Activated CD8-positive, alpha-beta T cell treated with anti-CD3 and anti-CD28 coated beads, Interleukin-2, amount 10 ng/mL, durations not matched to agents 7 days and 5 days (primary cell): ENCODE data around the gene CD2. TPM values are rescaled to one million over a fixed set of nuclear protein-coding genes. Genes with fewer than 3 reads are reported as not detected.

Source experiments
- ATAC-seq: fragments of 150-1000 bp; cut with Tn5 transposase; one replicate; pipeline ENCODE4 v1.10.0; 2021; ENCODE audit warnings: moderate library complexity
- CTCF ChIA-PET: fragments of 350-600 bp; sonication (Branson Sonifier 250); formaldehyde crosslinking; loops from one replicate; lab custom pipeline; 2021; ENCODE audit warnings: antibody characterized with exemption; lab: Charles Lee
- POLR2A ChIA-PET: fragments of 350-600 bp; sonication (Branson Sonifier 250); formaldehyde crosslinking; loops from one replicate; lab custom pipeline; 2021; ENCODE audit warnings: antibody characterized with exemption; lab: Charles Lee
- DNase-seq: peaks from one replicate; pipeline ENCODE4 v3.0.0-alpha.2; 2020
- H3K27ac Mint-ChIP-seq: one replicate; pipeline ENCODE4 v1.8.0; 2021; ENCODE audit warnings: mild to moderate bottlenecking, mixed read lengths
- H3K27me3 Mint-ChIP-seq: one replicate; pipeline ENCODE4 v1.8.0; 2021; ENCODE audit warnings: low read depth, mixed read lengths
- H3K36me3 Mint-ChIP-seq: one replicate; pipeline ENCODE4 v1.8.0; 2021; ENCODE audit warnings: low read depth, mixed read lengths
- H3K4me1 Mint-ChIP-seq: one replicate; pipeline ENCODE4 v1.8.0; 2021; ENCODE audit warnings: low read depth, mixed read lengths
- H3K4me3 Mint-ChIP-seq: one replicate; pipeline ENCODE4 v1.8.0; 2021; ENCODE audit warnings: mild to moderate bottlenecking, mixed read lengths
- H3K9me3 Mint-ChIP-seq: one replicate; pipeline ENCODE4 v1.8.0; 2022; ENCODE audit warnings: mixed read lengths; ENCODE audit not compliant: insufficient read depth
- total RNA-seq, 2 experiments: library from RNA; stranded (reverse); gene quantifications; one replicate each; pipeline ENCODE4 v1.2.3, GENCODE V29; 2021

The CD2 gene
- total RNA-seq, 2 experiments from 2014 or later = 186 to 189 TPM

DNA sequence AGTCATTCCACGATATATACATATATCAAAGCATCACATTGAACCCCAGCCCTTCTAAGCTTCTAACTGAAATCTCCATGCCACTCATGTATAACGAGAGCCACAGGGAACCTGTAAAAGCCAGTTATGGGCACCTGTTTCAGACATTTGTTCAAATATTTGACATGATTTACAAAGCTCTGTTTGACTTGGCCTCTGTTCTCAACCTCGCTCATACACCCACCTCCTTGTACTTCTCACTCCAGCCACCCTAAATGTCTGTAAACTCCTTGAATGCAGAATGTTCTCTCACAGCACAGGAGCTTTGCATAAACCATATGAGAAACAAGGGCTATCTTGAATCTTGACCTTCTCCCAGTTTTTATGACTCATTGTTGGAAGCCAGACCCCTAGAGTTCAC, 36.9 kb upstream of the CD2 start:
- peaks cover 3% of the 10 kb centered on the region for H3K36me3 Mint-ChIP-seq
- ATAC-seq = no peak
- peaks cover 5% of the 10 kb centered on the region for H3K4me1 Mint-ChIP-seq
- no peak overlapping the region for H3K4me3 Mint-ChIP-seq
- DNase-seq = no peak
- peaks cover 10% of the 10 kb centered on the region for H3K27me3 Mint-ChIP-seq
- H3K9me3 Mint-ChIP-seq = peaks cover 4% of the 10 kb centered on the region
- ChIA-PET POLR2A (no interaction called here), CTCF (interaction anchor here (1.2 kb wide), 1 partner anchor 9 kb away, joined by 3 read pairs; no protein-coding TSS in a partner anchor)
- H3K27ac Mint-ChIP-seq = no peak overlapping the region

DNA sequence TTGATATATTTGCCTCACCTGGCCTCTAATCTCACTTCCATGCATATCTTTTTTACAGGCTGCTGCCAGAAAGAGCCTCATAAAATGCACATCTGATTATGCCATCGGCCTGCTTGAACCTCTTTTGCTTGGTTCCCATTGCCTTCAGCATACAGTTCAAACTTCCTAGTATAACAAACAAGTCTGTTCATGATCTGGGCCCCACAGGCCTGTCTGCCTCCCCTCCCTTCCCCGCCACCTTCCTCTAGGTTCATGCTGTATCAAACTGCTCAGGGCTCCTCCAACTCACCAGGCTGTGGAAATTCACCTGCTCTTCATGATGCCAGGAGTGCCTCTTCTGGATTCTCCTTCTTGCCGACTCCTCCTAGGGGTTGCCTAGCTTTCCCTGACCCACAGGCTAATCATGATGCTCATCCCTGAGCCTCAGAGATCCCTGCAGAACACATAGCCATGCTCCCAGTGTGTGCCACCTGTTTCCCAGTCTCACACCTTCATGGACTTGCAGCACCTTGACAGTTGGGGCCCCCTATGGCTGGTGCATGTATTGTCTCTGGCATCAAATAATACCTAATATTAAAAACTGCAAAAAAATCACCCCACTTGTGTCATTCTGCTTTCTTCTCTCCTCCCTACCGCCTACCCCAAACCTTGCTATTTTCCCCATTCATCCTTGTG, 33.7 kb upstream of the CD2 start:
- CTCF ChIA-PET = interaction anchor here (8.0 kb wide), 1 partner anchor 159 kb away, joined by 73 read pairs; no protein-coding TSS in a partner anchor
- Mint-ChIP-seq H3K27ac (no peak overlapping the region), H3K27me3 (peaks cover 10% of the 10 kb centered on the region), H3K9me3 (peaks cover 4% of the 10 kb centered on the region), H3K36me3 (peaks cover 3% of the 10 kb centered on the region), H3K4me3 (no peak overlapping the region), H3K4me1 (peaks cover 4% of the 10 kb centered on the region)
- DNase-seq (no peak), ATAC-seq (no peak)
- POLR2A ChIA-PET = no interaction called here

DNA sequence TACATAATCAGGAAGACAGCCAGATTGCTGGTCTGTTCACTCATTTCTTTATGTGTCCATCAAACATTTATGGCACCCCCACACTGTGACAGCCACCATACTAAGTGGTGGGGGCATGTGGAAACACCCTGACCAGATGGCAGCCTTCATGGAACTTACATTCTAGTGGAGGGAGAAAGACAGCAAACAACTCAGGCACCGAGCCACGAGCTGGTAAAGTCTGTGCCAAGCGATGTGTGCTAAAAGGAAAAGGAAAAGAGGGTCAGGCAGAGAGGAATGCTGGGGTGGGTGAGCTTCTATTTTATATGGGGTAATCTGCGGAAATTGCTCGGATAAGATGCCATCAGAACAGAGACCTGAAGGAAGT, 33.2 kb upstream of the CD2 start:
- ATAC-seq (no peak), DNase-seq (no peak)
- Mint-ChIP-seq H3K4me1 (peaks cover 8% of the 10 kb centered on the region), H3K4me3 (no peak overlapping the region), H3K9me3 (peaks cover 4% of the 10 kb centered on the region), H3K36me3 (peaks cover 3% of the 10 kb centered on the region), H3K27me3 (peaks cover 10% of the 10 kb centered on the region), H3K27ac (no peak overlapping the region)
- POLR2A ChIA-PET = no interaction called here
- CTCF ChIA-PET = interaction anchor here (8.0 kb wide), 1 partner anchor 159 kb away, joined by 73 read pairs; no protein-coding TSS in a partner anchor

DNA sequence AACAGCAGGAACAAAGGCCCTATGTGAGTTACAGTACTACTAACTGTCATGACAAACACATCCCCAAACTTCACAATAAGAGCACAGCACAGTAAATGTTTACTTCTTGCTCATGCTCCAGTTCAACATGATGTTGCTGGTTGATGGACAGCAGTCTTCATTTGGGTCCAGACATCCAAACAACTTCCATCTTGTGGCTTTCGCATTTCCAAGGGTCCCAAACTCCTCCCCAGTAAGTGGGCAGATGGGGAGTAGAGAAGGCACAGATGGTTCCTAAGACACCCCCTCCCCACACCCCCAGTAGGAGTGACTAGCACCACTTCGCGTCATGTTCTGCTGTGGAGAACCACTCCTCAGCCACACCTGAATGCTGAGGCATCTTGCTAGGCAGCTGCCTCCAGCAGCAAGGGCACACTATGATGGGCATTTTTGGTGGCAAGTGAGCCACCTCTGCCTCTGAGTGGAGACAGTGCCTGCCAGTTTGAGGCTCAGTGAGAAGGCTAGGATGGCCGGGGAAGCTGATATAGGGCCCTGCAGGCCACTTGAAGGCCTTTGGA, 32.7 kb upstream of the CD2 start:
- H3K9me3 Mint-ChIP-seq = peaks cover 4% of the 10 kb centered on the region
- POLR2A ChIA-PET = interaction anchor here (0.6 kb wide), 1 partner anchor 70 kb away, joined by 3 read pairs; no protein-coding TSS in a partner anchor
- peaks cover 13% of the 10 kb centered on the region for H3K4me1 Mint-ChIP-seq
- CTCF ChIA-PET = interaction anchor here (0.5 to 8.0 kb wide), 4 partner anchors 12 to 287 kb away, joined by 3 to 73 read pairs (median 14); no protein-coding TSS in a partner anchor
- peaks cover 3% of the 10 kb centered on the region for H3K36me3 Mint-ChIP-seq
- no peak overlapping the region for H3K4me3 Mint-ChIP-seq
- no peak for ATAC-seq
- DNase-seq = no peak
- peaks cover 8% of the 10 kb centered on the region for H3K27me3 Mint-ChIP-seq
- no peak overlapping the region for H3K27ac Mint-ChIP-seq

DNA sequence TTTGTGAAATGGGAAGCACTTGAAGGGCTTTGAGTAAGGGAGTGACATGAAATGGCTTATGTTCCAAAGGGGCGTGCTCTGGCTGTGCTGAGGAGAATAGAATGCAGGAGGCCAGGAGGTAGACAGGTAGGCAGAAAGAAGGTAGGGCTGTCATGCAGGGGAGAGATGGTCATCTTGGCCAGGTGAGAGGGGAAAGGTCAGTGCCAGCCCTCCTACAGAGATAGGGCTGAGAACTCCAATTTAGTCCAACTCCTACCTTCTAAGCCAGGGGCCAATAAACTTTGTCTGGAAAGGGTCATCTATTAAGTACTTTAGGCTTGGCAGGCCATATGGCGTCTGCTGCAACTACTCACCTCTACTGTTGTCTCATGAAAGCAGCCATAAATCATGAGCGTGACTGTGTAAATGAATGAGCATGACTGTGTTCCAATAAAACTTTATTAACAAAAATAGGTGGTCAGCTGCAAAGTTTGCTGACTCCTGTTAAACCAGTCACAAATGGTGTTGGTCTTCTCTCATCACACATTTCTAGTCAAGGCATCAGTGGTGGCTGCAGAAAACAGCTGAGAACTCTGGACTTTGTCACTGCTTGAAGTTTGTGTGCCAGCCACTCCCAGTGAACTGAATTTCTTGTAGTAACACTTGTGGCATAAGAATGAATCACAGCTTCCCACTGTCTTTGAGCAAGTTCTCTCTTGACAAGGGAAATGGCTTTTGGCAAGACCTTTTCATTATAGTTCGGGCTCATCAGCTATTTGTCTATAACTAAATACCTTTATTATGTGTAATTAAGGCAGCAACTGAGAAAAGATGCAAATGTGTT, 32.0 kb upstream of the CD2 start:
- POLR2A ChIA-PET = interaction anchor here (0.6 to 1.7 kb wide), 2 partner anchors 69 to 338 kb away, joined by 3 to 5 read pairs; partner anchors contain the start of gene TTF2
- H3K36me3 Mint-ChIP-seq = peaks cover 3% of the 10 kb centered on the region
- DNase-seq = no peak
- H3K27ac Mint-ChIP-seq = no peak overlapping the region
- H3K27me3 Mint-ChIP-seq = peaks cover 3% of the 10 kb centered on the region
- H3K4me3 Mint-ChIP-seq = no peak overlapping the region
- H3K9me3 Mint-ChIP-seq = peaks cover 4% of the 10 kb centered on the region
- CTCF ChIA-PET = interaction anchor here (0.5 to 8.0 kb wide), 12 partner anchors 11 to 338 kb away, joined by 3 to 73 read pairs (median 5); partner anchors contain the start of gene TTF2
- H3K4me1 Mint-ChIP-seq = peaks cover 20% of the 10 kb centered on the region
- no peak for ATAC-seq

DNA sequence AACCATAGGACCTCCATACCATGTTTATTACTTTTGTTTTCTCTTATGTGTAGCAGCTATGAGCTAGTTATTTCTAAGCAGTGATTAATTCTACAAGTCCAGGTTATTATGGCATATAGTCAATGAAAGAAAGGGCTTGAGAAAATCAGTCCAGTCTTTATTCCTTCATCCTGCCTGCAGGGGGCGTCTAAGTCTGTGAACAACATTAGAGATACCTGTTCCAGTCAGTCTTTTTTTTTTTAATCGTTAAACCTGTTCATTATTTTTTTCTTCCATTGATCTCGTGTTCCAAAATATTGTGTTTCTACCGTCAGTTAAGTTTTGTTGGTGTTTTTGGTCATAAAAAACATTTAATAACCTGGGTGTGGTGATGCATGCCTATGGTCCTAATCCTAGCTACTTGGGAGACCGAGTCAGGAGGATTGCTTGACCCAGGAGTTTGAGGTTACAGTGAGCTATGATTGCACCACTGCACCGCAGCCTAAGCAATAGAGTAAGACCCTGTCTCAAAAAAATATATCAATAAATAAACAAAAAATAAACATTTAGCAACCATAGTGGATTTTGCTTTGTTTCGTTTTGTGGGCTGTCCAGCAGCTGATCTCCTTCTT, 29.4 kb upstream of the CD2 start:
- Mint-ChIP-seq H3K4me1 (peaks cover 33% of the 10 kb centered on the region), H3K27ac (no peak overlapping the region), H3K27me3 (no peaks in the 10 kb centered on the region), H3K36me3 (peaks cover 2% of the 10 kb centered on the region), H3K4me3 (no peak overlapping the region), H3K9me3 (peaks cover under 1% of the 10 kb centered on the region)
- CTCF ChIA-PET = interaction anchor here (0.5 to 8.0 kb wide), 39 partner anchors 9 to 1170 kb away, joined by 3 to 73 read pairs (median 5); partner anchors contain the start of gene TTF2
- POLR2A ChIA-PET = interaction anchor here (3.5 kb wide), 1 partner anchor 39 kb away, joined by 15 read pairs; no protein-coding TSS in a partner anchor
- peak; percentile 89 for DNase-seq
- peak; percentile 83 for ATAC-seq

DNA sequence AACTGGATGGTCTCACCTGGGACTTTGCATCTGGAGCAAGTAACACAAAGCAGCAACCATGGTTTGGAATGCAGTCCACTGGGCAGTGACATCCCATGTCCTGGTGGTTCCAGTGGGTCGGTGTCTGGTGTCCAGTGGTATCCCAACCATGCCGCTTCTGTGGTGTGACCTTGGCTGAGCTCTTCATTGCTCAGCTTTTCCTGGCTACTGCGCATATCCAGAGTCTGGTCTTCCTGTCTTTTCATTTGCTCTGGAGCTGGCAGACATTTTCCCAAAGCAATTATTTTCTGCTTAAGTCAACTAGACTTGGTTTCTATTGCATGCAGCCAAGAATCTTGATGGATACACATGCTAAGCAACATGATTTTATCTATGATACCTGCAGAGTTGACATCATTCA, 28.4 kb upstream of the CD2 start:
- POLR2A ChIA-PET = interaction anchor here (3.5 kb wide), 1 partner anchor 38 kb away, joined by 15 read pairs; no protein-coding TSS in a partner anchor
- no peak for DNase-seq
- no peak for ATAC-seq

DNA sequence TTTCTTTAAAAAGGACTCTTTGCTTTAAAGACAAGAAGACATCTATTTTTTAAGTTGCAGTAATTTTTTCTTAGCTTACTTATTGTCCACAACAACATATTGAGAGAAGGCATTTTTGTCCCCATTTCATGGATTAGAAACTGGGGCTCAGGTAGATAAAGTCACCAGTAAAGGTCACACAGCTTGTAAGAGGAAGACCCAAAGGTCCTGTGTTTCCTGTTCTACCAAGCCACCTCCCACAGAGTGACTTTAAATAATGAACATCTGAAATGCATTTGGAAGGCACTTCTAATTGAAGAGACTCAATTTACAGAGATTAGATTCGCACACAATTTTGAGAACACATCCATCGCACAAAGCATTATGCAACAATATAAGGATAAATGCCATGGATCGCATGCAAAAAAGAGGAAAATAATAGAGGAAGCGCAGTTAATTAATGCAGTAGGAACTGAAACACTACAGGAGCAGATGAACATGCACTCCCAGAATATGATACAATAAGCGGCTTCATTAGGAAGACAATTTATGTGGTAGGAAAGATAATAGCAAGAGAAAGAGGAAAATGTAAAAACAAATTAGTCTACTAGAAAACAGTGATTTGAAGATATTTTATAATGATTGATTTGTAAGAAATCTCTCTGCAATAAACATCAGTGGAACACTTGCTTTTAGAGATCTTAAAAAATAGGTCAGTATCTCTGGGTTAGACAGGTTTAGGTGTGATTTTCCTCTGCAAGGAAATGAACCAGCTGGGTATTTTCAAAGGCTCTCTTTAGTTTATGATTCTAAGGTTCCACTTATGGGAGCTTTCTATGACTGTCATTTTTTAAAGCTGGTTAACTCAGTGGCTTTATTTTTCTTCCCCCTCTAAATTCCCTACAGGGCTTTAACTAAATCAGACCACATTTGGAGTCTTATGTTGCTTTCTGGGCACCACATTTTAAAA, 27.1 kb upstream of the CD2 start:
- POLR2A ChIA-PET = interaction anchor here (0.6 to 3.5 kb wide), 4 partner anchors 11 to 359 kb away, joined by 3 to 15 read pairs (median 6); partner anchors contain the start of gene TTF2
- Mint-ChIP-seq H3K27ac (no peak overlapping the region), H3K36me3 (peaks cover 2% of the 10 kb centered on the region), H3K4me3 (no peak overlapping the region), H3K27me3 (no peaks in the 10 kb centered on the region), H3K4me1 (peaks cover 33% of the 10 kb centered on the region), H3K9me3 (no peaks in the 10 kb centered on the region)
- CTCF ChIA-PET = interaction anchor here (0.9 to 8.0 kb wide), 20 partner anchors 11 to 401 kb away, joined by 3 to 73 read pairs (median 8); partner anchors contain the start of genes CD2 and TTF2
- ATAC-seq = no peak
- DNase-seq = no peak

More for the DNA sequence above, 28.4 kb upstream of the CD2 start:
- no peak overlapping the region for H3K4me3 Mint-ChIP-seq
- H3K9me3 Mint-ChIP-seq = no peaks in the 10 kb centered on the region
- no peaks in the 10 kb centered on the region for H3K27me3 Mint-ChIP-seq
- peaks cover 2% of the 10 kb centered on the region for H3K36me3 Mint-ChIP-seq
- H3K27ac Mint-ChIP-seq = no peak overlapping the region
- H3K4me1 Mint-ChIP-seq = peaks cover 33% of the 10 kb centered on the region
- CTCF ChIA-PET = interaction anchor here (0.6 to 8.0 kb wide), 31 partner anchors 9 to 403 kb away, joined by 3 to 73 read pairs (median 5); partner anchors contain the start of gene TTF2

DNA sequence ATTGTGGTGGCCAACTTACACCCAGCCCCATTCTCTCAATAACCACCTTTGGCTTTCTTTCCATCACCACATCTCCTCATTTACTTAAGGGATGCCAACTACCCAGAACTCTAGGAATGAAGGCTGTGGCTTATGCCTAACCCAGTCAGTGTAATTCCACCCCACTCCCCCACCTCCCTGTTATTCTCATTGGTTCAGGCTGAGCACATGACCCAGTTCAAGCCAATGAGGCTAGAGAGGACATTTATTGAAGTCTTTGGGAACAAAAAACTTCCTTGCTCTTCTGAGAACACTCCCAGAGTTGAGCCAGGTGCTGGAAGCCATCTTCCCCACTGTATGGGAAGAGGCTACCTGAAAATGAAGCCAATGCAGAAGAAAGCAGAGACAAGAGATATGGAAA, 22.8 kb upstream of the CD2 start:
- ChIA-PET CTCF (no interaction called here), POLR2A (no interaction called here)

DNA sequence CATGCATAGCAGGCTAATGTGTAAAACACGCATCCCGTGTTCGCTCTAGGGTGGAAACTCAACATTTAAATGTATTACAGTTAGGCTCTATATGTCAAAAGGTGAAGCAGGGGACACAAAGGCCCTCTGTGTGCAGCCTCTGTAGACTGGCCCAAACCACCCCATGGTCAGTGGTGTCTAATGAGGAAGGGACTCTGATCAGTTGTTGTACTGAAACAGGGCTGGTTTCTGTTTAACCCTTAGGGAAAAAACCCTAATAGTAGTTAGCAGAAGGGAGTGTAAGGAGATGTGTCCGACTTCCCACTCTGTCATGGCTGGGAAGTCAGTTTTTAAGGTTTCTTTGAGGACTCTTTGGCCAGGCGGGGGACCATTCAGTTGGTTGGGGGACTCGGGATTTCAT, 21.5 kb upstream of the CD2 start:
- no peak for ATAC-seq
- ChIA-PET CTCF (interaction anchor here (0.7 to 3.1 kb wide), 13 partner anchors 9 to 320 kb away, joined by 3 to 23 read pairs (median 4); no protein-coding TSS in a partner anchor), POLR2A (interaction anchor here (1.8 to 2.7 kb wide), 2 partner anchors 32 to 328 kb away, joined by 6 to 15 read pairs; partner anchors contain the start of gene TTF2)
- H3K9me3 Mint-ChIP-seq = no peaks in the 10 kb centered on the region
- no peak for DNase-seq
- H3K36me3 Mint-ChIP-seq = peaks cover 2% of the 10 kb centered on the region
- peaks cover 31% of the 10 kb centered on the region for H3K4me1 Mint-ChIP-seq
- H3K4me3 Mint-ChIP-seq = no peak overlapping the region
- no peak overlapping the region for H3K27ac Mint-ChIP-seq
- H3K27me3 Mint-ChIP-seq = no peaks in the 10 kb centered on the region

More for the DNA sequence above, 22.8 kb upstream of the CD2 start:
- H3K27me3 Mint-ChIP-seq = no peaks in the 10 kb centered on the region
- no peak overlapping the region for H3K27ac Mint-ChIP-seq
- ATAC-seq (no peak), DNase-seq (no peak)
- peaks cover 2% of the 10 kb centered on the region for H3K36me3 Mint-ChIP-seq
- peaks cover 31% of the 10 kb centered on the region for H3K4me1 Mint-ChIP-seq
- H3K9me3 Mint-ChIP-seq = no peaks in the 10 kb centered on the region
- no peak overlapping the region for H3K4me3 Mint-ChIP-seq
